ENCODE measurements around the gene PRODH2. TPM values are rescaled to one million over a fixed set of nuclear protein-coding genes. Genes with fewer than 3 reads are reported as not detected.

Gene PRODH2
- total RNA-seq, result not detected

GRCh38 chr19:35812220-35813042 is at the start of gene PRODH2:
PRODH2 (minus strand) TSS chr19:35812845; CDS start chr19:35812805, 40 bp downstream.
- Mint-ChIP-seq H3K36me3 (no peaks in the 10 kb centered on the region), H3K4me1 (ENCODE audit: low read depth in 2 of 2) (no peaks in the 10 kb centered on the region), H3K4me3 (no peak within 1 kb of the TSS), H3K27me3 (peaks cover 14 to 15% of the 10 kb centered on the region in 2 donors), H3K9me3 (no peaks in the 10 kb centered on the region), H3K27ac (no peak within 1 kb of the TSS)
- ATAC-seq (no peak), DNase-seq (ENCODE audit: low spot score) (no peak)

GRCh38 chr19:35861640-35862160 is 49.1 kb upstream of the PRODH2 start:
- no peak for ATAC-seq
- H3K27me3 Mint-ChIP-seq, result peaks cover 44 to 51% of the 10 kb centered on the region in 2 donors
- H3K4me3 Mint-ChIP-seq, result no peak overlapping the region
- H3K9me3 Mint-ChIP-seq, result no peaks in the 10 kb centered on the region
- H3K4me1 Mint-ChIP-seq (ENCODE audit: low read depth in 2 of 2), result peaks cover 0 to 8% of the 10 kb centered on the region in 2 donors
- no peak overlapping the region for H3K27ac Mint-ChIP-seq
- DNase-seq (ENCODE audit: low spot score), result peak; percentile 49
- H3K36me3 Mint-ChIP-seq, result no peaks in the 10 kb centered on the region

GRCh38 chr19:35860818-35861639 is 48.4 kb upstream of the PRODH2 start:
- Mint-ChIP-seq H3K27me3 (peaks cover 40 to 44% of the 10 kb centered on the region in 2 donors), H3K9me3 (no peaks in the 10 kb centered on the region), H3K4me3 (no peak overlapping the region), H3K36me3 (no peaks in the 10 kb centered on the region), H3K4me1 (ENCODE audit: low read depth in 2 of 2) (peaks cover 0 to 10% of the 10 kb centered on the region in 2 donors), H3K27ac (no peak overlapping the region)
- DNase-seq (ENCODE audit: low spot score) (peak; percentile 47), ATAC-seq (no peak)

GRCh38 chr19:35860436-35860817 is 47.8 kb upstream of the PRODH2 start:
- Mint-ChIP-seq H3K27ac (no peak overlapping the region), H3K4me3 (no peak overlapping the region), H3K27me3 (peaks cover 37 to 43% of the 10 kb centered on the region in 2 donors)

GRCh38 chr19:35859414-35859813 is 46.8 kb upstream of the PRODH2 start:
- ATAC-seq (no peak), DNase-seq (ENCODE audit: low spot score) (peak; percentile 54)
- Mint-ChIP-seq H3K27ac (no peak overlapping the region), H3K4me1 (ENCODE audit: low read depth in 2 of 2) (peaks cover 0 to 8% of the 10 kb centered on the region in 2 donors), H3K36me3 (no peaks in the 10 kb centered on the region), H3K4me3 (no peak overlapping the region), H3K27me3 (peaks cover 38 to 44% of the 10 kb centered on the region in 2 donors), H3K9me3 (no peaks in the 10 kb centered on the region)

More at GRCh38 chr19:35860436-35860817, 47.8 kb upstream of the PRODH2 start:
- DNase-seq (ENCODE audit: low spot score), result no peak
- Mint-ChIP-seq H3K9me3 (no peaks in the 10 kb centered on the region), H3K36me3 (no peaks in the 10 kb centered on the region), H3K4me1 (ENCODE audit: low read depth in 2 of 2) (peaks cover 0 to 10% of the 10 kb centered on the region in 2 donors)
- no peak for ATAC-seq

GRCh38 chr19:35858311-35858710 is 45.7 kb upstream of the PRODH2 start:
- Mint-ChIP-seq H3K4me3 (peak overlapping the region; percentile 32), H3K4me1 (ENCODE audit: low read depth in 2 of 2) (peaks cover 0 to 8% of the 10 kb centered on the region in 2 donors), H3K27me3 (peaks cover 40 to 51% of the 10 kb centered on the region in 2 donors), H3K36me3 (no peaks in the 10 kb centered on the region), H3K9me3 (no peaks in the 10 kb centered on the region), H3K27ac (no peak overlapping the region)
- peak; percentile 52 for DNase-seq (ENCODE audit: low spot score)
- no peak for ATAC-seq

- Mint-ChIP-seq H3K27ac (no peak within 1 kb of the TSS), H3K27me3 (peaks cover 50 to 67% of the 10 kb centered on the region in 2 donors), H3K4me3 (peak within 1 kb of the TSS; percentile 71)
These were observed 44.0 kb upstream of the PRODH2 start, which contains the start of gene KIRREL2 for GRCh38 chr19:35856546-35857149. KIRREL2 (plus strand) TSS chr19:35856911; CDS start chr19:35857120, 209 bp downstream.

GRCh38 chr19:35853038-35853756 is 40.6 kb upstream of the PRODH2 start:
- no peaks in the 10 kb centered on the region for H3K36me3 Mint-ChIP-seq
- H3K4me1 Mint-ChIP-seq (ENCODE audit: low read depth in 2 of 2), result peaks cover 0 to 8% of the 10 kb centered on the region in 2 donors

More at GRCh38 chr19:35856546-35857149, 44.0 kb upstream of the PRODH2 start, which contains the start of gene KIRREL2:
- H3K36me3 Mint-ChIP-seq, result no peaks in the 10 kb centered on the region
- DNase-seq (ENCODE audit: low spot score), result peak; percentile 65
- peaks cover 0 to 8% of the 10 kb centered on the region in 2 donors for H3K4me1 Mint-ChIP-seq (ENCODE audit: low read depth in 2 of 2)
- peak; percentile 56 to 78 for ATAC-seq
- no peaks in the 10 kb centered on the region for H3K9me3 Mint-ChIP-seq

GRCh38 chr19:35852029-35852780 is 39.6 kb upstream of the PRODH2 start, which contains the start of gene NPHS1:
NPHS1 (minus strand) TSS chr19:35852504; CDS start chr19:35851837, 667 bp downstream.
- DNase-seq (ENCODE audit: low spot score), result peak; percentile 54
- H3K4me1 Mint-ChIP-seq (ENCODE audit: low read depth in 2 of 2), result peaks cover 0 to 5% of the 10 kb centered on the region in 2 donors
- H3K36me3 Mint-ChIP-seq, result no peaks in the 10 kb centered on the region
- H3K27me3 Mint-ChIP-seq, result peaks cover 39 to 47% of the 10 kb centered on the region in 2 donors
- ATAC-seq, result no peak
- no peak within 1 kb of the TSS for H3K27ac Mint-ChIP-seq
- no peaks in the 10 kb centered on the region for H3K9me3 Mint-ChIP-seq
- H3K4me3 Mint-ChIP-seq, result no peak within 1 kb of the TSS

More at GRCh38 chr19:35853038-35853756, 40.6 kb upstream of the PRODH2 start:
- no peak overlapping the region for H3K27ac Mint-ChIP-seq
- no peak overlapping the region for H3K4me3 Mint-ChIP-seq
- peaks cover 43 to 53% of the 10 kb centered on the region in 2 donors for H3K27me3 Mint-ChIP-seq
- no peak for ATAC-seq
- DNase-seq (ENCODE audit: low spot score), result peak; percentile 10
- H3K9me3 Mint-ChIP-seq, result no peaks in the 10 kb centered on the region

- Mint-ChIP-seq H3K27ac (no peak overlapping the region), H3K4me3 (no peak overlapping the region), H3K27me3 (peaks cover 42 to 53% of the 10 kb centered on the region in 2 donors), H3K9me3 (no peaks in the 10 kb centered on the region), H3K36me3 (no peaks in the 10 kb centered on the region), H3K4me1 (ENCODE audit: low read depth in 2 of 2) (peaks cover 0 to 4% of the 10 kb centered on the region in 2 donors)
- peak; percentile 48 for DNase-seq (ENCODE audit: low spot score)
- ATAC-seq, result no peak
These were observed 38.8 kb upstream of the PRODH2 start for GRCh38 chr19:35851213-35852028.

- H3K27ac Mint-ChIP-seq, result no peak overlapping the region
These were observed 36.4 kb upstream of the PRODH2 start for GRCh38 chr19:35848919-35849505.

More at GRCh38 chr19:35848919-35849505, 36.4 kb upstream of the PRODH2 start:
- ATAC-seq (no peak), DNase-seq (ENCODE audit: low spot score) (peak; percentile 54)
- peaks cover 43 to 53% of the 10 kb centered on the region in 2 donors for H3K27me3 Mint-ChIP-seq
- no peaks in the 10 kb centered on the region for H3K9me3 Mint-ChIP-seq
- H3K4me1 Mint-ChIP-seq (ENCODE audit: low read depth in 2 of 2), result peaks cover 10 to 18% of the 10 kb centered on the region in 2 donors
- peaks cover 10% of the 10 kb centered on the region for H3K36me3 Mint-ChIP-seq
- no peak overlapping the region for H3K4me3 Mint-ChIP-seq
